GM12878 (cell line): ENCODE results near the gene GJD3. TPM values are rescaled to one million over a fixed set of nuclear protein-coding genes. Genes with fewer than 3 reads are reported as not detected.

Source experiments
- ATAC-seq: fragments of 200-7000 bp; cut with Tn5 transposase; 3 replicates; pipeline ENCODE4 v1.9.1; 2020; ENCODE audit warnings: mild to moderate bottlenecking, moderate library complexity
- BruUV-seq: library from RNA; stranded (reverse); fragments of 400-500 nt; replicated peaks from 2 replicates; lab custom pipeline; 2021; lab: Mats Ljungman, UMichigan
- CTCF ChIA-PET: fragments of 300-600 bp; sonication (Branson Sonifier 250); formaldehyde crosslinking; extraction: SDS; loops from one replicate; lab custom pipeline; 2021; ENCODE audit warnings: inconsistent platforms; lab: Yijun Ruan, JAX
- POLR2A ChIA-PET: fragments of 350-600 bp; formaldehyde crosslinking; extraction: SDS; loops from one replicate; lab custom pipeline; 2021; ENCODE audit warnings: inconsistent platforms; lab: Charles Lee
- RAD21 ChIA-PET: fragments of 300-600 bp; sonication (Branson Sonifier 250); formaldehyde crosslinking; loops from one replicate; lab custom pipeline; 2023; ENCODE audit warnings: antibody characterized with exemption; ENCODE audit not compliant: unreplicated experiment; lab: Charles Lee
- SMC1A ChIA-PET: fragments of 300-600 bp; sonication (Branson Sonifier 250); formaldehyde crosslinking; loops from one replicate; lab custom pipeline; 2023; ENCODE audit not compliant: unreplicated experiment, uncharacterized antibody; lab: Charles Lee
- DNase-seq: peaks from one replicate; pipeline ENCODE4 v3.0.0-alpha.2; 2011; ENCODE audit warnings: low read depth, low spot score
- FAIRE-seq: peaks from 3 replicates; lab custom pipeline; 2011; peaks lifted over from hg19 to GRCh38; lab: Jason Lieb, UNC
- H2AFZ ChIP-seq: 2 replicates; pipeline ENCODE4 v1.6.0; 2011; ENCODE audit warnings: low read depth, low read length, control low read depth; ENCODE audit not compliant: control insufficient read depth
- H3K27ac ChIP-seq: 2 replicates; pipeline ENCODE4 v1.5.1; 2011; ENCODE audit warnings: control low read depth; ENCODE audit not compliant: control insufficient read depth, insufficient read depth
- H3K27me3 ChIP-seq, 2 experiments: replicated peaks in 1 of 2; 2 replicates each; pipeline versions ENCODE4 v1.6.0 to v1.6.1; 2011; ENCODE audit warnings: low read length in 1 of 2; ENCODE audit not compliant: control insufficient read depth in 2 of 2, insufficient read depth in 2 of 2
- H3K36me3 ChIP-seq, 2 experiments: 2 replicates each; pipeline ENCODE4 v1.5.1; 2011; ENCODE audit warnings: low read length in 1 of 2; ENCODE audit not compliant: control insufficient read depth in 2 of 2, insufficient read depth in 2 of 2
- H3K4me1 ChIP-seq: 2 replicates; pipeline ENCODE4 v1.6.1; 2011; ENCODE audit warnings: mild to moderate bottlenecking, low read length, moderate library complexity, mixed read lengths; ENCODE audit not compliant: control insufficient read depth, insufficient read depth
- H3K4me2 ChIP-seq: 2 replicates; pipeline ENCODE4 v1.6.0; 2011; ENCODE audit warnings: control low read depth; ENCODE audit not compliant: control insufficient read depth, insufficient read depth
- H3K4me3 ChIP-seq: fragments of 200-600 bp; sonication (generic); 2 replicates; pipeline ENCODE4 v1.5.1; 2016
- H3K79me2 ChIP-seq: 2 replicates; pipeline ENCODE4 v1.6.0; 2011; ENCODE audit warnings: low read length; ENCODE audit not compliant: control insufficient read depth, insufficient read depth
- H3K9ac ChIP-seq: 2 replicates; pipeline ENCODE4 v1.8.0; 2011; ENCODE audit warnings: low read length, control low read depth, mixed read lengths; ENCODE audit not compliant: control insufficient read depth, insufficient read depth
- H3K9me3 ChIP-seq: replicated peaks from 3 replicates; pipeline ENCODE4 v1.5.1; 2011; ENCODE audit warnings: mild to moderate bottlenecking, low read length; ENCODE audit not compliant: control insufficient read depth, insufficient read depth
- H4K20me1 ChIP-seq: 2 replicates; pipeline ENCODE4 v1.6.0; 2011; ENCODE audit not compliant: control insufficient read depth, insufficient read depth
- CBX3 ChIP-seq: fragments of 200-600 bp; sonication (generic); IDR thresholded peaks from 2 replicates; pipeline ENCODE4 v1.6.1; 2016; ENCODE audit warnings: low read depth, borderline replicate concordance
- CHD4 ChIP-seq: fragments of 200-600 bp; sonication (generic); IDR thresholded peaks from 2 replicates; pipeline ENCODE4 v1.6.1; 2016; ENCODE audit warnings: mild to moderate bottlenecking
- DPF2 ChIP-seq: fragments of 450-650 bp; IDR thresholded peaks from 2 replicates; pipeline ENCODE4 v1.6.1; 2017; ENCODE audit warnings: mild to moderate bottlenecking
- NBN ChIP-seq: fragments of 450-650 bp; IDR thresholded peaks from 2 replicates; pipeline ENCODE4 v1.6.1; 2016
- NR2C1 ChIP-seq: fragments of 450-650 bp; IDR thresholded peaks from 2 replicates; pipeline ENCODE4 v1.6.1; 2017; ENCODE audit warnings: antibody characterized with exemption, mild to moderate bottlenecking, moderate library complexity
- NRF1 ChIP-seq: conservative IDR thresholded peaks from 2 replicates; pipeline ENCODE4 v1.6.1; 2011; ENCODE audit warnings: mild to moderate bottlenecking, low read depth, low read length, improper control_type of control experiment
- PBX3 ChIP-seq: IDR thresholded peaks from 2 replicates; pipeline ENCODE4 v1.6.1; 2011; ENCODE audit warnings: mild to moderate bottlenecking, low read depth, low read length, moderate library complexity; ENCODE audit not compliant: insufficient replicate concordance
- POLR2A ChIP-seq: IDR thresholded peaks from 2 replicates; pipeline ENCODE4 v1.6.1; 2011; ENCODE audit warnings: low read depth, mild to moderate bottlenecking, low read length
- POLR2AphosphoS2 ChIP-seq: IDR thresholded peaks from 2 replicates; pipeline ENCODE4 v1.6.1; 2011; ENCODE audit warnings: low read depth, mild to moderate bottlenecking, low read length, improper control_type of control experiment, moderate library complexity
- POU2F2 ChIP-seq: IDR thresholded peaks from 3 replicates; pipeline ENCODE4 v1.6.1; 2011; ENCODE audit warnings: low read depth, mild to moderate bottlenecking, low read length, borderline replicate concordance
- SIN3A ChIP-seq: IDR thresholded peaks from 2 replicates; pipeline ENCODE4 v1.6.1; 2012; ENCODE audit warnings: low read depth, low read length, improper control_type of control experiment
- SIX5 ChIP-seq: IDR thresholded peaks from 2 replicates; pipeline ENCODE4 v1.6.1; 2011; ENCODE audit warnings: mild to moderate bottlenecking, low read depth, low read length, moderate library complexity; ENCODE audit not compliant: severe bottlenecking
- TAF1 ChIP-seq: IDR thresholded peaks from 2 replicates; pipeline ENCODE4 v1.6.1; 2011; ENCODE audit warnings: mild to moderate bottlenecking, low read depth, low read length, borderline replicate concordance
- ZNF24 ChIP-seq: fragments of 450-650 bp; IDR thresholded peaks from 2 replicates; pipeline ENCODE4 v1.6.1; 2017; ENCODE audit warnings: antibody characterized with exemption, mild to moderate bottlenecking
- WGBS: methylation state at CpG from one replicate; pipeline ENCODE4 v1.1.6; 2016; ENCODE audit warnings: low lambda C conversion rate; ENCODE audit not compliant: insufficient replicate concordance, insufficient coverage; ENCODE audit errors: missing lambda C conversion rate; 5-methylcytosine and 5-hydroxymethylcytosine counted together
- in situ Hi-C: fragments of 300-500 bp; cut with MboI; formaldehyde crosslinking; loops from 9 replicates; pipeline ENCODE4 v1.14.3; 2018; ENCODE audit warnings: mixed read lengths
- intact Hi-C: fragments of 100-400 bp; cut with micrococcal nuclease; formaldehyde crosslinking; loops from one replicate; pipeline ENCODE4 v1.14.2; 2022; ENCODE audit not compliant: unreplicated experiment
- polyA plus RNA-seq, 11 experiments: library from polyadenylated mRNA; depleted of rRNA in 4 of 11; unstranded in 6 of 11; stranded (reverse) in 5 of 11; fragments of >200 nt; fragmentation: Nextera tagmentation in 4 of 11; fragmentation: Illumina TruSeq in 1 of 11; extraction: Ambion mirVana in 4 of 11; extraction: Trizol in 1 of 11; gene quantifications; 1 replicate in 1 of 11; 2 replicates in 10 of 11; pipeline versions ENCODE4 v1.2.1 to v1.2.3, GENCODE V29; 2011 to 2016; ENCODE audit warnings: inconsistent platforms in 2 of 11, missing spikeins in 2 of 11, low read depth in 1 of 11
- total RNA-seq, 4 experiments: library from RNA; depleted of rRNA in 3 of 4; stranded (reverse); fragments of >200 nt in 3 of 4; fragmentation: Illumina TruSeq in 1 of 4; extraction: Trizol in 1 of 4; gene quantifications; 2 replicates each; pipeline versions ENCODE4 v1.2.1 to v1.2.3, GENCODE V29; 2013 to 2021
- TF ChIP-seq, protein P1 (sequence below): fragments of 450-650 bp; IDR thresholded peaks from 2 replicates; pipeline ENCODE4 v1.6.1; 2017; ENCODE audit warnings: mild to moderate bottlenecking, moderate library complexity

The GJD3 gene
- total and polyA plus RNA-seq, 10 of the 15 experiments (the other 5 are each of a cell fraction or from before 2014, with no cell fraction given): 1.6 TPM; not detected in 9

DNA sequence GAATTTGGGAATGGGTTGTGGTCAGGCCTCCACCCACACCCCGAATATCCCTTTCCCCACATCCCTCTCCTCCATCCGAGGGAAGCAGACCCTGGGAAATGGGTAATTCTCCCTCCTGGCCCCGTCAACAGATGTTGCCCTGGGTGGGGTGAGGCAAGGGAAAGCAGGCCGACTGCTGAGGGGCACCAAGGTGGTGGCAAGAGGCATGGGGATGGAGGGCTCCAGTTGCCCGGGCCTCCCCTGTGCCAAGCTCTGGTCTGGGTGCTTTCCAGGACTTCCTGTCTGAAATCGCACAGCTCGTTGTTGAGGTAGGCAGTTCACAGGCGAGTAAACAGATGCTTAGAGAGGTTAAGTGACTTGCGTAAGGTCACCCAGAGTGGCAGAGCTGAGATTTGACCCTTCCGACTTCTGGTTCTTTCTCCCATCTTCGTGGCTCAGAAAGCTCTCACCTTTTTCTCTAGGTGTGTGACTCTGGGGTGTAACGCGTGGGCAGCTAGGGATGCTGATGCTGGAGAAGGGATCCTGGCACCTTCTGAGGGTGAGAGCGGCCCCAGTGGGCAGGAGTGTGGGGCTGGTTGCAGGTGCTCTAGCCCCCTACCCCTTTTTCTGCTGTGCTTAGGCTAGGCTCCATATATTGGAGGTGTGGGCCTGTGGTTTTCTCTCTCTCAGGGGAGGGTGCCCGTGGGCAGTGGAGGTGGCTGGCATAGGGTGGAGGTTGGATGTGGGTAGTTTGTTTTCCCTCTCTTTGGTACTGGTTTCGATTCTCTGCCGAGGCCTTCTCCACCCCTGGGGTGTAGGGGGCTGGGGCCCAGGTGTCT, 38.3 kb downstream of the GJD3 start (continued):
- TF ChIP-seq CBX3 (no peak), POLR2AphosphoS2 (no peak), PBX3 (no peak), SIX5 (no peak)

DNA sequence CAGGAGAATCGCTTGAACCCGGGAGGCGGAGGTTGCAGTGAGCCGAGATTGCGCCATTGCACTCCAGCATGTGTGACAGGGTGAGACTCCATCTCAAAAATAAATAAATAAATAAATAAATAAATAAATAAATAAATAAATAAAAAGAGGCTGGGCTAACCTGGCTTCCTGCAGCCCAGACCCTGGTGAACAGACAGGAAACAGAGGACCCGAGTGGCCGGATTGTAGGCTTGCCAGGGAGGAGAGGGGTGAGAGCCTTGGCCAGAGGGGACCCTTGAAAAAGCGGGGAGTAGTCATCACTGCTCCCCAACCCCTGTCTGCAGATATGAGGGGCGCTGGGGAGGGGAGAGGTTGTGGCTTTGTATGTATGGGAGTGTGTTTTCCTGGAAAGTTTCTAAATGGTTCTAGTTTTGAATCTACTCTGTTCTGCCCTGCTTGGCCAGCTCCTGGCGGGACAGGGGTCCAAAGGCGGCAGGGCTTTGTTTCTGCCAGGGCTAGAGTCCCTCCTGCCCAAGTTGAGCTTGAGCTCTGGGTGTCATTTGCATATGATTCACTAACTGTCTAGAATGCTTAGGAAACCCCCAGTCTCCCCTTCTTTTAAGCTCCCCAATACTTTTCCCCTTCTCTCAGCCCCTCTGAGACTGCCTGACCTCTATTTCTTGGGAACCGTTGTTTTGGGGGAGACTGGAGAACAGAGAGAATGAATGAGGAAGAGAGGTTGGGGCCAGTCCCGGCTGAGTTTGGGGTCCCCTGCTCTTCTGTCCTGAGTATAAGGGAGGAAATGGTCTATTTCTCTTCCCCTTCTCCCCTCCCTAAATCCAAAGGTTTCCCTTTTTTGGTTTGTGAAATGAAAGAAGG, 39.2 kb downstream of the GJD3 start:
- H3K36me3 ChIP-seq: peaks cover 2% of the 10 kb centered on the region in 2 experiments; a peak in 1 of 4 replicates
- POLR2A ChIA-PET: interaction anchor here (0.7 to 7.0 kb wide), 6 partner anchors 8 to 186 kb away, joined by 3 to 123 read pairs (median 4); partner anchors contain the start of gene RARA
- peak overlapping the region; percentile 96 for H3K27ac ChIP-seq
- DNase-seq (no peak), FAIRE-seq (no peak), ATAC-seq (peak; percentile 10)
- no peak overlapping the region; the same call in 1 of the 2 replicates for H2AFZ ChIP-seq
- H3K4me1 ChIP-seq: peaks cover 72% of the 10 kb centered on the region
- in situ Hi-C loops: loop anchor here (10.0 kb wide), 1 partner anchor 1349 kb away; no protein-coding TSS in a partner anchor
- BruUV-seq: no TSS peak
- H4K20me1 ChIP-seq: no peaks in the 10 kb centered on the region
- SMC1A ChIA-PET: interaction anchor here (1.0 to 11.2 kb wide), 10 partner anchors 8 to 212 kb away, joined by 3 to 172 read pairs (median 4); partner anchors contain the start of gene RARA
- H3K4me2 ChIP-seq: peak overlapping the region; percentile 100
- TF ChIP-seq SIX5 (no peak), NR2C1 (no peak), TAF1 (0 out of 2 replicates have a peak, but pooled peaks have one; percentile 21), NRF1 (no peak), CHD4 (no peak), NBN (0 out of 2 replicates have a peak, but pooled peaks have one; percentile 9), POU2F2 (peak; percentile 83; the same call in 2 of the 3 replicates), DPF2 (peak; percentile 59; the same call in 1 of the 2 replicates), SIN3A (no peak), POLR2A (no peak; the same call in 1 of the 2 replicates), ZNF24 (no peak)
- TF ChIP-seq, protein P1, sequence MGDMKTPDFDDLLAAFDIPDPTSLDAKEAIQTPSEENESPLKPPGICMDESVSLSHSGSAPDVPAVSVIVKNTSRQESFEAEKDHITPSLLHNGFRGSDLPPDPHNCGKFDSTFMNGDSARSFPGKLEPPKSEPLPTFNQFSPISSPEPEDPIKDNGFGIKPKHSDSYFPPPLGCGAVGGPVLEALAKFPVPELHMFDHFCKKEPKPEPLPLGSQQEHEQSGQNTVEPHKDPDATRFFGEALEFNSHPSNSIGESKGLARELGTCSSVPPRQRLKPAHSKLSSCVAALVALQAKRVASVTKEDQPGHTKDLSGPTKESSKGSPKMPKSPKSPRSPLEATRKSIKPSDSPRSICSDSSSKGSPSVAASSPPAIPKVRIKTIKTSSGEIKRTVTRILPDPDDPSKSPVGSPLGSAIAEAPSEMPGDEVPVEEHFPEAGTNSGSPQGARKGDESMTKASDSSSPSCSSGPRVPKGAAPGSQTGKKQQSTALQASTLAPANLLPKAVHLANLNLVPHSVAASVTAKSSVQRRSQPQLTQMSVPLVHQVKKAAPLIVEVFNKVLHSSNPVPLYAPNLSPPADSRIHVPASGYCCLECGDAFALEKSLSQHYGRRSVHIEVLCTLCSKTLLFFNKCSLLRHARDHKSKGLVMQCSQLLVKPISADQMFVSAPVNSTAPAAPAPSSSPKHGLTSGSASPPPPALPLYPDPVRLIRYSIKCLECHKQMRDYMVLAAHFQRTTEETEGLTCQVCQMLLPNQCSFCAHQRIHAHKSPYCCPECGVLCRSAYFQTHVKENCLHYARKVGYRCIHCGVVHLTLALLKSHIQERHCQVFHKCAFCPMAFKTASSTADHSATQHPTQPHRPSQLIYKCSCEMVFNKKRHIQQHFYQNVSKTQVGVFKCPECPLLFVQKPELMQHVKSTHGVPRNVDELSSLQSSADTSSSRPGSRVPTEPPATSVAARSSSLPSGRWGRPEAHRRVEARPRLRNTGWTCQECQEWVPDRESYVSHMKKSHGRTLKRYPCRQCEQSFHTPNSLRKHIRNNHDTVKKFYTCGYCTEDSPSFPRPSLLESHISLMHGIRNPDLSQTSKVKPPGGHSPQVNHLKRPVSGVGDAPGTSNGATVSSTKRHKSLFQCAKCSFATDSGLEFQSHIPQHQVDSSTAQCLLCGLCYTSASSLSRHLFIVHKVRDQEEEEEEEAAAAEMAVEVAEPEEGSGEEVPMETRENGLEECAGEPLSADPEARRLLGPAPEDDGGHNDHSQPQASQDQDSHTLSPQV: no peak
- no peaks in the 10 kb centered on the region for H3K27me3 ChIP-seq
- CTCF ChIA-PET: interaction anchor here (0.7 to 6.6 kb wide), 16 partner anchors 10 to 107 kb away, joined by 3 to 58 read pairs (median 5); partner anchors contain the start of gene RARA
- RAD21 ChIA-PET: interaction anchor here (0.6 to 12.6 kb wide), 9 partner anchors 10 to 312 kb away, joined by 3 to 156 read pairs (median 4); partner anchors contain the start of gene RARA
- H3K9me3 ChIP-seq: no peaks in the 10 kb centered on the region
- H3K9ac ChIP-seq: peak overlapping the region; percentile 75
- intact Hi-C loops: no loop called here
- H3K4me3 ChIP-seq: peak overlapping the region; percentile 91
- H3K79me2 ChIP-seq: peaks cover 96% of the 10 kb centered on the region
- 15% methylated on average over 13 of the region's 13 CpGs for WGBS
